A549 (cell line): ENCODE results near the gene TSPAN15. TPM values are rescaled to one million over a fixed set of nuclear protein-coding genes. Genes with fewer than 3 reads are reported as not detected.

ENCODE experiments used
- ATAC-seq, 2 experiments: fragments of 200-7000 bp in 1 of 2; fragments of >200 bp in 1 of 2; cut with Nextera tagmentation in 1 of 2; cut with Tn5 transposase in 1 of 2; 3 replicates each; pipeline versions ENCODE4 v1.8.0 to v1.9.1; 2018 to 2020; ENCODE audit warnings: mild to moderate bottlenecking in 1 of 2, moderate library complexity in 1 of 2
- CTCF ChIA-PET: fragments of 300-600 bp; sonication (Branson Sonifier 250); formaldehyde crosslinking; extraction: SDS; loops from one replicate; lab custom pipeline; 2021; ENCODE audit warnings: antibody characterized with exemption, inconsistent platforms; lab: Yijun Ruan, JAX
- POLR2A ChIA-PET: fragments of 350-600 bp; formaldehyde crosslinking; extraction: SDS; loops from one replicate; lab custom pipeline; 2021; ENCODE audit warnings: antibody characterized with exemption, inconsistent platforms; lab: Yijun Ruan, JAX
- DNase-seq, 2 experiments: peaks; one replicate each; pipeline versions ENCODE4 v3.0.0 to v3.0.0-alpha.2; 2011 to 2016; ENCODE audit warnings: low read depth in 1 of 2, low spot score in 1 of 2
- FAIRE-seq: peaks from 2 replicates; lab custom pipeline; 2011; peaks lifted over from hg19 to GRCh38; lab: Jason Lieb, UNC
- H3K27ac ChIP-seq, 2 experiments: fragments of >200 bp; sonication (Bioruptor Twin); formaldehyde crosslinking; 3 replicates each; pipeline ENCODE4 v1.5.1; 2016 to 2017
- H3K4me1 ChIP-seq: fragments of >200 bp; sonication (Bioruptor Twin); formaldehyde crosslinking; 3 replicates; pipeline ENCODE4 v1.6.1; 2016
- H3K4me2 ChIP-seq: fragments of >200 bp; sonication (Bioruptor Twin); formaldehyde crosslinking; 3 replicates; pipeline ENCODE4 v1.6.1; 2016
- H3K4me3 ChIP-seq: fragments of >200 bp; sonication (Bioruptor Twin); formaldehyde crosslinking; 3 replicates; pipeline ENCODE4 v1.5.1; 2016
- H3K9me3 ChIP-seq: fragments of >200 bp; sonication (Bioruptor Twin); formaldehyde crosslinking; 3 replicates; pipeline ENCODE4 v1.6.1; 2016
- BHLHE40 ChIP-seq: IDR thresholded peaks from 2 replicates; pipeline ENCODE4 v1.6.1; 2012; ENCODE audit warnings: low read depth, low read length, inconsistent platforms
- CBX8 ChIP-seq: fragments of 200-600 bp; sonication (generic); IDR thresholded peaks from 2 replicates; pipeline ENCODE4 v1.6.1; 2016
- CEBPB ChIP-seq, 2 experiments: fragments of >200 bp in 1 of 2; sonication (Bioruptor Twin) in 1 of 2; formaldehyde crosslinking in 1 of 2; IDR thresholded peaks; 2 replicates each; pipeline ENCODE4 v1.6.1; 2012 to 2016
- EHMT2 ChIP-seq: fragments of 200-600 bp; sonication (generic); IDR thresholded peaks from 2 replicates; pipeline ENCODE4 v1.6.1; 2016; ENCODE audit warnings: antibody characterized with exemption, low read depth, mild to moderate bottlenecking, moderate library complexity
- FOSL2 ChIP-seq, 2 experiments: fragments of 450-650 bp in 1 of 2; fragments of >200 bp in 1 of 2; sonication (Bioruptor Twin) in 1 of 2; formaldehyde crosslinking; IDR thresholded peaks; 2 replicates each; pipeline versions ENCODE4 v1.5.0 to v1.6.1; 2016 to 2020; ENCODE audit warnings: mild to moderate bottlenecking in 1 of 2, moderate library complexity in 1 of 2
- FOXS1 ChIP-seq: fragments of 250-450 bp; sonication (Bioruptor Pico); IDR thresholded peaks from 2 replicates; pipeline ENCODE4 v1.5.0; 2020; ENCODE audit warnings: mild to moderate bottlenecking, moderate library complexity
- GATA3 ChIP-seq: IDR thresholded peaks from 2 replicates; pipeline ENCODE4 v1.6.1; 2012; ENCODE audit warnings: borderline replicate concordance
- HDAC2 ChIP-seq: fragments of 200-600 bp; sonication (generic); IDR thresholded peaks from 2 replicates; pipeline ENCODE4 v1.6.1; 2016
- HMGXB4 ChIP-seq: fragments of 250-450 bp; sonication (Bioruptor Pico); IDR thresholded peaks from 2 replicates; pipeline ENCODE4 v1.5.0; 2021; ENCODE audit warnings: mild to moderate bottlenecking, moderate library complexity, borderline replicate concordance
- HOXB5 ChIP-seq: fragments of 250-450 bp; sonication (Bioruptor Pico); IDR thresholded peaks from 2 replicates; pipeline ENCODE4 v1.5.0; 2020; ENCODE audit warnings: mild to moderate bottlenecking, moderate library complexity
- JUN ChIP-seq, 2 experiments: fragments of >200 bp; sonication (Bioruptor Twin); formaldehyde crosslinking; IDR thresholded peaks; 2 replicates in 1 of 2; 3 replicates in 1 of 2; pipeline ENCODE4 v1.6.1; 2016 to 2017
- MAZ ChIP-seq: fragments of 150-350 bp; IDR thresholded peaks from 2 replicates; pipeline ENCODE4 v1.6.1; 2014; ENCODE audit warnings: antibody characterized with exemption, low read depth, low read length, borderline replicate concordance
- NFE2L2 ChIP-seq: fragments of 150-350 bp; conservative IDR thresholded peaks from 2 replicates; pipeline ENCODE4 v1.6.1; 2014; ENCODE audit warnings: low read length
- POLR2AphosphoS2 ChIP-seq: conservative IDR thresholded peaks from 2 replicates; pipeline ENCODE4 v1.6.1; 2012; ENCODE audit warnings: low read length, improper control_type of control experiment, inconsistent platforms
- RCOR1 ChIP-seq: fragments of 150-350 bp; IDR thresholded peaks from 2 replicates; pipeline ENCODE4 v1.6.1; 2014; ENCODE audit warnings: antibody characterized with exemption, low read length, low read depth
- SMC3 ChIP-seq: fragments of >200 bp; sonication (Bioruptor Twin); formaldehyde crosslinking; IDR thresholded peaks from 3 replicates; pipeline ENCODE4 v1.6.1; 2018; ENCODE audit warnings: inconsistent platforms
- TFCP2L1 ChIP-seq: fragments of 250-450 bp; sonication (Bioruptor Pico); IDR thresholded peaks from 2 replicates; pipeline ENCODE4 v1.5.0; 2021; ENCODE audit warnings: mild to moderate bottlenecking
- ZC3H11A ChIP-seq: fragments of 450-650 bp; IDR thresholded peaks from 2 replicates; pipeline ENCODE4 v1.6.1; 2014; ENCODE audit warnings: antibody characterized with exemption, mild to moderate bottlenecking
- ZFP36 ChIP-seq: fragments of 450-650 bp; IDR thresholded peaks from 2 replicates; pipeline ENCODE4 v1.6.1; 2014; ENCODE audit warnings: borderline replicate concordance; ENCODE audit not compliant: partially characterized antibody
- WGBS: methylation state at CpG from one replicate; pipeline ENCODE4 v1.1.6; 2017; ENCODE audit errors: missing lambda C conversion rate; 5-methylcytosine and 5-hydroxymethylcytosine counted together
- polyA plus RNA-seq, 4 experiments: library from polyadenylated mRNA; depleted of rRNA in 3 of 4; stranded (reverse); fragments of >200 nt; fragmentation: RNase III in 1 of 4; extraction: RNeasy Plus Mini Kit Qiagen cat#74134 plus additional on column Dnase treatment in 1 of 4; gene quantifications; 2 replicates in 3 of 4; 3 replicates in 1 of 4; pipeline ENCODE4 v1.2.3, GENCODE V29; 2011 to 2017
- TF ChIP-seq, protein P1 (sequence below): fragments of >200 bp; sonication (Bioruptor Twin); formaldehyde crosslinking; IDR thresholded peaks from 2 replicates; pipeline ENCODE4 v1.6.1; 2016
- TF ChIP-seq, protein P2 (sequence below): fragments of 250-450 bp; sonication (Bioruptor Pico); IDR thresholded peaks from 2 replicates; pipeline ENCODE4 v1.5.0; 2020; ENCODE audit warnings: low read depth, mild to moderate bottlenecking, moderate library complexity

TSPAN15 gene
- polyA plus RNA-seq, 2 of the 4 experiments (the other 2 are of a cell fraction) = 49.3 to 89.6 TPM

DNA sequence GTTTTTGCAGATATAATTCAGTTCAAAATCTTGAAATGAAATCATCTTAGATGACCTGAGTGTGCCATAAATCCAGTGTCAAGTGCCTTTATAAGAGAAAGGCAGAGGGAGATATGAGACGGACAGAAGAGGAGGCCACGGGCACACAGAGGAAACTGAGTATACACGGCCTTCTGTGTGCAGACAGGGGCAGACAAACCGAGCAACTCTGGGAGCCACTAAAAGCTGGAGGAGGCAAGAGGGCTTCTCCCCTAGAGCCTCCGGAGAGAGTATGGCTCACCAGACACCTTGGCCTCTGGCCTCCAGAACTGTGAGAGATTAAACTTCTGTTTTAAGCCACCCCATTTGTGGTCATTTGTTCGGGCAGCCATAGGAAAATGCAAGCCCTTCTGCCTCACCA is 12.6 kb downstream of the TSPAN15 start:
- Histone ChIP-seq H3K9me3 (no peaks in the 10 kb centered on the region), H3K4me1 (peaks cover 63% of the 10 kb centered on the region), H3K4me2 (peak overlapping the region; percentile 46), H3K4me3 (no peak overlapping the region), H3K27ac (peak overlapping the region; percentile 52 to 68; a peak in 4 of 6 replicates)
- DNase-seq (no peak), FAIRE-seq (no peak), ATAC-seq (no peak; a peak in 1 of 6 replicates)
- POLR2A ChIA-PET = no interaction called here
- WGBS = 75% methylated on average over 6 of the region's 6 CpGs
- CTCF ChIA-PET = interaction anchor here (0.6 to 1.8 kb wide), 4 partner anchors 10 to 31 kb away, joined by 3 to 5 read pairs (median 4); no protein-coding TSS in a partner anchor
- TF ChIP-seq EHMT2 = no peak
- TF ChIP-seq ZC3H11A = no peak
- no peak for TF ChIP-seq FOSL2 (IDR thresholded peaks at IDR 0.05)
- no peak for TF ChIP-seq FOSL2 (CRISPR knock-in tag; IDR thresholded peaks at IDR 0.05)
- TF ChIP-seq, protein P1, sequence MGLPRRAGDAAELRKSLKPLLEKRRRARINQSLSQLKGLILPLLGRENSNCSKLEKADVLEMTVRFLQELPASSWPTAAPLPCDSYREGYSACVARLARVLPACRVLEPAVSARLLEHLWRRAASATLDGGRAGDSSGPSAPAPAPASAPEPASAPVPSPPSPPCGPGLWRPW = no peak
- no peak for TF ChIP-seq HOXB5 (CRISPR knock-in tag)
- TF ChIP-seq ZFP36 = no peak
- no peak for TF ChIP-seq CEBPB (IDR thresholded peaks at IDR 0.05)
- no peak for TF ChIP-seq HMGXB4 (CRISPR knock-in tag)

DNA sequence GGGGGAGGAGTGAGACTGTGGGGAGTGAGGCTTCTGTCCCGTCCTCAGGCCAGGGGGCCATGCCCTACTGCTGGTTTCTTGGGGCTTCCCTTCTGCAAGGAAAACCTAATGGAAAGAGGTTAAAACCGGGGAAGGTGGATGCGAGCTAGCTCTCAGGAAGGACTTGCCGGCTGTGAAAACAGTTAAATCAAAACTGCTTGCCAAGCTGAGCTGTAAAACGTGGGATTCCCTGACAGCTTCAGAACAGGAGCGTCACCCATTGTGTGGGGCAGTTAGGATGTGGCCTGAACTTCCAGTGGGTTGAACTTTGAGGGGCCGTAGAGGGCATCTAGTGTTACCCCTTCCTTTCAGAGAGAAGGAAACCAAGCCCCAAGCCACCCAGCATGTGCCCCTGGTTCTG is 13.1 kb downstream of the TSPAN15 start:
- FAIRE-seq = no peak
- TF ChIP-seq CBX8 (no peak), FOXS1 (no peak), TFCP2L1 (CRISPR knock-in tag) (no peak), SMC3 (no peak), RCOR1 (no peak), BHLHE40 (no peak)
- DNase-seq = no peak
- Histone ChIP-seq H3K4me2 (peak overlapping the region; percentile 46), H3K27ac (peak overlapping the region; percentile 52 to 68), H3K4me1 (peaks cover 63% of the 10 kb centered on the region), H3K9me3 (no peaks in the 10 kb centered on the region), H3K4me3 (no peak overlapping the region)
- CTCF ChIA-PET = interaction anchor here (0.6 to 1.8 kb wide), 6 partner anchors 9 to 43 kb away, joined by 3 to 7 read pairs (median 4); no protein-coding TSS in a partner anchor
- POLR2A ChIA-PET = no interaction called here
- WGBS = 75% methylated on average over 7 of the region's 7 CpGs
- no peak; a peak in 1 of 6 replicates for ATAC-seq

GRCh38 chr10:69464801-69465401 is 13.6 kb downstream of the TSPAN15 start:
- H3K27ac ChIP-seq = peak overlapping the region; percentile 52 to 68
- DNase-seq (no peak), ATAC-seq (peak; percentile 49 to 74; a peak in 5 of 6 replicates), FAIRE-seq (no peak)
- TF ChIP-seq JUN (IDR thresholded peaks at IDR 0.05) (no peak), GATA3 (no peak), NFE2L2 (no peak), FOXS1 (no peak), MAZ (no peak), POLR2AphosphoS2 (no peak), HDAC2 (no peak)
- TF ChIP-seq, protein P2, sequence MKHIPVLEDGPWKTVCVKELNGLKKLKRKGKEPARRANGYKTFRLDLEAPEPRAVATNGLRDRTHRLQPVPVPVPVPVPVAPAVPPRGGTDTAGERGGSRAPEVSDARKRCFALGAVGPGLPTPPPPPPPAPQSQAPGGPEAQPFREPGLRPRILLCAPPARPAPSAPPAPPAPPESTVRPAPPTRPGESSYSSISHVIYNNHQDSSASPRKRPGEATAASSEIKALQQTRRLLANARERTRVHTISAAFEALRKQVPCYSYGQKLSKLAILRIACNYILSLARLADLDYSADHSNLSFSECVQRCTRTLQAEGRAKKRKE (CRISPR knock-in tag) = no peak
- ChIA-PET POLR2A (no interaction called here), CTCF (interaction anchor here (0.9 to 1.8 kb wide), 5 partner anchors 8 to 42 kb away, joined by 3 to 7 read pairs (median 4); no protein-coding TSS in a partner anchor)
- no peaks in the 10 kb centered on the region for H3K9me3 ChIP-seq
- H3K4me2 ChIP-seq = peak overlapping the region; percentile 46
- no peak overlapping the region for H3K4me3 ChIP-seq
- 14% methylated on average over 1 of the region's 2 CpGs for WGBS
- peaks cover 64% of the 10 kb centered on the region for H3K4me1 ChIP-seq
